H1 (cell line): ENCODE data around the gene CA9.

ENCODE experiments used
- ATF3 ChIP-seq: IDR thresholded peaks from 2 replicates; pipeline ENCODE4 v1.6.1; 2011; ENCODE audit warnings: low read depth, mild to moderate bottlenecking, low read length; ENCODE audit not compliant: insufficient read depth
- BRCA1 ChIP-seq: IDR thresholded peaks from 2 replicates; pipeline ENCODE4 v1.6.1; 2012; ENCODE audit warnings: low read depth, low read length, improper control_type of control experiment
- CEBPB ChIP-seq: IDR thresholded peaks from 2 replicates; pipeline ENCODE4 v1.6.1; 2012; ENCODE audit warnings: low read depth, low read length
- CTCF ChIP-seq, 3 experiments: IDR thresholded peaks; 1 replicate in 2 of 3; 2 replicates in 1 of 3; pipeline versions ENCODE4 v1.5.1 to v1.6.1; 2011; ENCODE audit warnings: low read length in 3 of 3, mild to moderate bottlenecking in 3 of 3, inconsistent platforms in 2 of 3, low read depth in 1 of 3, moderate library complexity in 1 of 3; ENCODE audit not compliant: insufficient read depth in 1 of 3; ENCODE audit errors: control extremely low read depth in 1 of 3
- EZH2 ChIP-seq: fragments of 200-600 bp; sonication (generic); IDR thresholded peaks from 2 replicates; pipeline ENCODE4 v1.7.1; 2012; ENCODE audit warnings: low read depth, mild to moderate bottlenecking, moderate library complexity, low read length, inconsistent platforms; ENCODE audit not compliant: severe bottlenecking
- GABPA ChIP-seq: IDR thresholded peaks from 2 replicates; pipeline ENCODE4 v1.6.1; 2011; ENCODE audit warnings: mild to moderate bottlenecking, low read length, moderate library complexity, borderline replicate concordance; ENCODE audit not compliant: insufficient read depth
- NRF1 ChIP-seq: IDR thresholded peaks from 2 replicates; pipeline ENCODE4 v1.6.1; 2011; ENCODE audit warnings: mild to moderate bottlenecking, low read depth, low read length, improper control_type of control experiment
- SIN3A ChIP-seq, 2 experiments: IDR thresholded peaks in 1 of 2; conservative IDR thresholded peaks in 1 of 2; 2 replicates each; pipeline ENCODE4 v1.6.1; 2011 to 2012; ENCODE audit warnings: low read length in 2 of 2, improper control_type of control experiment in 1 of 2, low read depth in 1 of 2, mild to moderate bottlenecking in 1 of 2
- TBP ChIP-seq: IDR thresholded peaks from 2 replicates; pipeline ENCODE4 v1.6.1; 2011; ENCODE audit warnings: low read depth, low read length, improper control_type of control experiment

GRCh38 chr9:35674025-35674361, 265 bp downstream of the CA9 start:
- TF ChIP-seq EZH2 (no peak), CTCF (IDR thresholded peaks at IDR 0.05; ENCODE audit: control extremely low read depth in 1 of 3, insufficient read depth in 1 of 3, low read depth in 1 of 3, low read length in 3 of 3) (no peak), TBP (no peak), ATF3 (no peak), BRCA1 (no peak), SIN3A (conservative IDR thresholded peaks at IDR 0.05 in 1 of 2, IDR thresholded peaks at IDR 0.05 in 1 of 2; ENCODE audit: low read depth in 1 of 2, low read length in 2 of 2) (no peak), NRF1 (no peak), CEBPB (no peak), GABPA (no peak)
